Measurements from ENCODE around the gene GARIN3. TPM values are rescaled to one million over a fixed set of nuclear protein-coding genes. Genes with fewer than 3 reads are reported as not detected.
"Not testable (repeated sequence)": the region's sequence is repeated elsewhere in the genome, so short reads cannot be mapped to it uniquely, and the experiment has no call there.

The GARIN3 gene
- total RNA-seq: under 1 TPM in 1 of 2 experiments, not detected in 1; 0.13 TPM

DNA sequence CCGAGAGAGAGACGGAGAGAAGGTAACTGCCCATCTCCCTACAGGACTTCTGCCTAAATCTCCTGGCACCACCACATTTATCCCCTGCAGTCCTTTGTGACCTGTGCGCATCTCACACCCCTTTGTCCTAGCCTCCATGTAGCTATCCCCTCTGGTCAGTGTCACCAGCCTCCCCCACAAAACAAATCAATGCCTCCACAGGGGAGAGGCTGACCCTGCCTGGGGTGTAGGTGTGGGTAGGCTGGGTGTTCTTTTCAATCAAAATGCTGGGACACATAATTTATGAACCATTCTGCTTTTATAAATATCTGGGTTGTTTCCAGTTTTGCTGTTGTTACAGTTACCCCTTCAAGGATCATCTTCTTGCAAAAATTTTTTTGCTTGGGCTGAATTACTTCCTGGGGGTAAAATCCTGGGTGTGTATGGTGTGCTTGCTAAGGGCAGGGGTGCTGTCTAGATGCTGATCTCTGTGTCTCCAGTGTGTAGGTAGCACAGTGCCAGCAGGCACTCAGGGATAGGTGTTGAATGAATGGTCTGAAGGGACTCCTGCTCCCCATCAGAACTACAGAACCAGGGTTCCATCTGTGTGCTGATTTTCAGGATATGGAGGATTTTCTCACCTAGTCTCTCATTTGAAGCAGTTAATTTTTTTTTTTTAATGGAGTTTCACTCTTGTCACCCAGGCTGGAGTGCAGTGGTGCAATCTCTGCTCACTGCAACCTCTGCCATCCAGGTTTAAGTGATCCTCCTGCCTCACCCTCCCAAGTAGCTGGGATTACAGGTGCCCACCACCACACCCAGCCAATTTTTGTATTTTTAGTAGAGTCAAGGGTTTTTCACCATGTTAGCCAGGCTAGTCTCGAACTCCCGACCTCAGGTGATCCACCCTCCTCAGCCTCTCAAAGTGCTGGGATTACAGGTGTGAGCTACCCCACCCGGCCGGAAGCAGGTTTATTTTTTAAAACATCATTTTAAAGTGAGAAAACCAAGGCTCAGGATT, at the start of gene GARIN3:
TSS of gene GARIN3 (minus strand) at position 51 of the 1,000 bp plus-strand sequence. CDS start 96 bp downstream, outside the sequence.
- Mint-ChIP-seq H3K4me1 (peaks cover 66% of the 10 kb centered on the region), H3K36me3 (ENCODE audit: low read depth) (peaks cover 10% of the 10 kb centered on the region), H3K27me3 (no peaks in the 10 kb centered on the region), H3K9me3 (peaks cover 8% of the 10 kb centered on the region), H3K4me3 (peak within 1 kb of the TSS; percentile 46), H3K27ac (peak within 1 kb of the TSS; percentile 77)
- DNase-seq: peak; percentile 20
- ChIA-PET CTCF (interaction anchor here (1.0 to 2.2 kb wide), 6 partner anchors 9 to 146 kb away, joined by 4 to 13 read pairs (median 6); partner anchors contain the start of gene ITK), POLR2A (interaction anchor here (0.8 to 13.4 kb wide), 16 partner anchors 11 to 137 kb away, joined by 3 to 260 read pairs (median 4); partner anchors contain the start of genes ITK and MED7)

DNA sequence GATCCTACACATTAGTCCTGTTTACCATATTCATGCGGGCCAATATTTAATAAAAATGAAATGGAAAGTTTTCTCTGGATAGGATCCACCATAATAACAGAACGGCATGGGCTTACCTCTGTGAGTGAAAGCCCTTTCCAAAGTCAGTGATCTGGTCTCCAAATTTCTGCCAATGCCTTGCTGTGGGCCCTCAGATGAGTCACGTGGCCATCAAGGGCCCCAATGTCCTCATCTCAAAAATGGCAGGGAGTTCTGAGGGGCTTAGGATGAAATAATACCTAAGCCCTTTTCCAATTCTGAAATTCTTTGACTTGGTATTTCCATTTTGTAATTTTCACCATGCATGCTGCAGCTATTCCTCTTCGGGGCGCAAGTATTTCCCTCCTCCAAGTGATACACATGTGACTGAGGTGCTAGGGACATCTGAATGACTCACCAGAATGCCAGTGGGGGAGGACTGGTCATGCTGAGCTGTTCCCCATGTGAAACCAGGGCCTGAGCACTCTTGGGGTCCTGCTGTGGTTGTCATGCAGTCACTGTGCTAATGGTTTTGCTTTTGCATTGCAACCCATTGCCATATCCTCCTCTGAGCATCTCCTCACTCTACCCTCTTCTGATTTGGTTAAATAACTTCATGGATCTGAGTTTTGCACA, 49.6 kb upstream of the GARIN3 start:
- no peaks in the 10 kb centered on the region for H3K27me3 Mint-ChIP-seq

DNA sequence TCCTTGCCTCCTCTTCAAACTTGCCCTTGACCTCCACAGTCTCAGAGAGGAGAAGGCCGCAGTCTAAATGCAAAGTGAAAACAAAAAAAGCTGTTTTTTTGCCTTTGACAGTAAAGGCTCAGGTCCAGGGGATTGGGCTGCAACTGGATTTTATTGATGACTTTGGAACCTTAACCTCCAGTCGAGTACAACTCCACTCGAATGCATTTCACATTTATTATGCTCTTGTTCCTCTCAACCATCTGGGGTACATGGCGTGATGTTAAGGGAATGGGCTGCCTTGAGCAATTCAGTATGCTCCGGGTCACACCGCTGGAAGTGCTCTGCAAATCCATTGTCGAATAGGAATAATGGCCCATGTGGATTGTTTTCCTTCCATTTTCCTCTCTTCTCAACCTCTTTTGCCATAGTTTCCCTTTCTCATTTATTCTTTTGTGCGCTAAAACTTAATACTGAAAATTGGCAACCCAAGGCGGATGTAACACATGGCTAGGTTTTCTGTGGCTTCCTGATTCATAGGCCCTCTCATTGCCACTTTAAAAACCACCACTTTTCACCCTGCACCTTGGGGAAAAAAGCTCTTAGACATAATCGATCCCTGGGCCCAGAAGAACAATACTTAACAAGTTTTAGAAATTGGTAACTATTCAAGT, 48.9 kb upstream of the GARIN3 start:
- H3K27ac Mint-ChIP-seq: peak overlapping the region; percentile 90
- ChIA-PET CTCF (interaction anchor here (1.0 to 3.8 kb wide), 8 partner anchors 11 to 65 kb away, joined by 3 to 18 read pairs (median 5); no protein-coding TSS in a partner anchor), POLR2A (interaction anchor here (1.0 to 9.6 kb wide), 17 partner anchors 10 to 190 kb away, joined by 3 to 301 read pairs (median 30); partner anchors contain the start of genes CYFIP2, ITK and MED7)
- H3K4me1 Mint-ChIP-seq: peaks cover 96% of the 10 kb centered on the region
- peak; percentile 56 for DNase-seq
- peaks cover 97% of the 10 kb centered on the region for H3K36me3 Mint-ChIP-seq (ENCODE audit: low read depth)
- no peaks in the 10 kb centered on the region for H3K9me3 Mint-ChIP-seq
- H3K4me3 Mint-ChIP-seq: peak overlapping the region; percentile 70
- H3K27me3 Mint-ChIP-seq: no peaks in the 10 kb centered on the region

More for the DNA sequence above, 49.6 kb upstream of the GARIN3 start:
- no peak for DNase-seq
- ChIA-PET CTCF (interaction anchor here (1.0 to 3.8 kb wide), 9 partner anchors 9 to 66 kb away, joined by 3 to 18 read pairs (median 6); no protein-coding TSS in a partner anchor), POLR2A (interaction anchor here (1.0 to 9.6 kb wide), 17 partner anchors 10 to 190 kb away, joined by 3 to 301 read pairs (median 30); partner anchors contain the start of genes CYFIP2, ITK and MED7)
- peaks cover 99% of the 10 kb centered on the region for H3K36me3 Mint-ChIP-seq (ENCODE audit: low read depth)
- H3K27ac Mint-ChIP-seq: peak overlapping the region; percentile 90
- H3K4me1 Mint-ChIP-seq: peaks cover 98% of the 10 kb centered on the region
- H3K9me3 Mint-ChIP-seq: no peaks in the 10 kb centered on the region
- peak overlapping the region; percentile 70 for H3K4me3 Mint-ChIP-seq

GRCh38 chr5:157214415-157214814, 48.4 kb upstream of the GARIN3 start:
- H3K27me3 Mint-ChIP-seq: no peaks in the 10 kb centered on the region
- CTCF ChIA-PET: interaction anchor here (1.1 to 3.8 kb wide), 6 partner anchors 10 to 65 kb away, joined by 3 to 18 read pairs (median 6); no protein-coding TSS in a partner anchor
- H3K27ac Mint-ChIP-seq: peak overlapping the region; percentile 90
- H3K36me3 Mint-ChIP-seq (ENCODE audit: low read depth): peaks cover 97% of the 10 kb centered on the region
- no peak for DNase-seq
- H3K4me1 Mint-ChIP-seq: peaks cover 96% of the 10 kb centered on the region
- peak overlapping the region; percentile 70 for H3K4me3 Mint-ChIP-seq
- POLR2A ChIA-PET: interaction anchor here (1.3 to 9.6 kb wide), 12 partner anchors 9 to 189 kb away, joined by 3 to 301 read pairs (median 33); partner anchors contain the start of genes CYFIP2, ITK and MED7
- H3K9me3 Mint-ChIP-seq: no peaks in the 10 kb centered on the region

DNA sequence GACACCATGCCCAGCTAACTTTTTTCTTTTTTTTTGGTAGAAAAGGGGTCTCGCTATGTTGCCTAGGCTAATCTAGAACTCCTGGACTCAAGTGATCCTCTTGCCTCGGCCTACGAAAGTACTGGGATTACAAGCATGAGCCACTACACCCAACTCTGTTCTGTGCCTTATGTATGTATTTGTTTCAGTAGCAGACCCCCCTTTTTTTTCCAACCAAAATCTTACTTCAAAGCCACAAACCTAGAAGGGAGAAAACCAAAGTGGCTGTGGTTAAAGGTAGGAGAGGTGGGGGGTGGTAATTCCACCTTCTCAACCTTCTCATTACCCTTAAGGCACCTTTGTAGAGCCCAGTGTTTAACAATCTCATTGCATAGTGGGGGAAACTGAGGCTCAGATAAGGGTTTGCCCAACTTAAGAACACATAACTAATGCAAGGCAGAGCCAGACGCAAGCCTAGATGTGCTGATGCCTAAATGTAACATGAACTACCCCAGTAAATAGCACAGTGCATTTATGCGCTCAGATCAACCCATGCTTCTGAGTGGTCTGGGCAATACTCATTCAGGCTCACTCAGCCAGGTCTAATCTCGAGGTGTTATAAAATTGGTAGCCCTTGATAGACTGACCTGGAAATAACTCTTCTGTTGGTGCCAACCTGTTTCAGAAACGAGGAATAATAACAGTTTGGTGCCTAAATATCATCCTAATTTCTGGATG, 47.6 kb upstream of the GARIN3 start:
- POLR2A ChIA-PET: interaction anchor here (4.9 to 9.6 kb wide), 8 partner anchors 8 to 71 kb away, joined by 30 to 301 read pairs (median 44); partner anchors contain the start of genes CYFIP2, ITK and MED7
- Mint-ChIP-seq H3K4me1 (peaks cover 96% of the 10 kb centered on the region), H3K4me3 (no peak overlapping the region), H3K27ac (peak overlapping the region; percentile 90), H3K27me3 (no peaks in the 10 kb centered on the region), H3K9me3 (no peaks in the 10 kb centered on the region), H3K36me3 (ENCODE audit: low read depth) (peaks cover 97% of the 10 kb centered on the region)
- CTCF ChIA-PET: interaction anchor here (1.1 to 2.1 kb wide), 3 partner anchors 10 to 45 kb away, joined by 3 to 8 read pairs (median 6); no protein-coding TSS in a partner anchor
- no peak for DNase-seq

DNA sequence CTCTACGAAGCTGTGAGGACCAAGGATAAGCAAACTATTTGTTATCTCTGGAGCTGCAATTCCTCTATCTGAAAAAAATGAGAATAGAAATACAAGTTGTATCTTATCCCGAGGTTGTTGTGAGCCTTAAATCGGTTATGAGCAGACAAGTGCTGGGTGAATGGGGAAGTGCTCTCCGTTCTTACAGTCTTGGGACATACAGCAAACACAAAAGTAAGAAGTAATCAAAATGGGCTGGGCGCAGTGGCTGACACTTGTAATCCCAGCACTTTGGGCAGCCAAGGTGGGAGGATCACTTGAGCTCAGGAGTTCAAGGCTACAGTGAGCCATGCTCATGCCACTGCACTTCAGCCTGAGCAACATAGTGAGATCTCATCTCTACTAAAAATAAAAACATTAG, 46.2 kb upstream of the GARIN3 start:
- POLR2A ChIA-PET: interaction anchor here (0.6 to 9.6 kb wide), 5 partner anchors 7 to 102 kb away, joined by 3 to 301 read pairs (median 5); partner anchors contain the start of gene ITK
- no peaks in the 10 kb centered on the region for H3K9me3 Mint-ChIP-seq
- DNase-seq: no peak
- peaks cover 95% of the 10 kb centered on the region for H3K4me1 Mint-ChIP-seq
- H3K27ac Mint-ChIP-seq: peak overlapping the region; percentile 76
- H3K36me3 Mint-ChIP-seq (ENCODE audit: low read depth): peaks cover 97% of the 10 kb centered on the region
- CTCF ChIA-PET: interaction anchor here (0.8 kb wide), 1 partner anchor 41 kb away, joined by 3 read pairs; no protein-coding TSS in a partner anchor
- H3K27me3 Mint-ChIP-seq: no peaks in the 10 kb centered on the region
- H3K4me3 Mint-ChIP-seq: no peak overlapping the region

DNA sequence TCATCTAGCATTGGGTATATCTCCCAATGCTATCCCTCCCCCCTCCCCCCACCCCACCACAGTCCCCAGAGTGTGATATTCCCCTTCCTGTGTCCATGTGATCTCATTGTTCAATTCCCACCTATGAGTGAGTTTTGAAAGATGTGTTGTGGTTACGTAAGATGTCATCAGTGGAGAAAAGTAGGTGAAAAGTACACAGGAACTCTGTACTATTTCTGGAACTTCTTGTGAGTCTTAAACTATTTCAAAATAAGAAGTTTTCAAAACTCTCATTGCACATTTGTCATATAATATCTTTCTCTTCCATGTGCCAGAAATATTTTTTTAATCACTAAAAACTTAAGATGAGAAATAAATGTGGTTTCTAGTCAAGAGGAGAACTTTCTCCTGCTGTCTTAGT, 44.6 kb upstream of the GARIN3 start:
- H3K36me3 Mint-ChIP-seq (ENCODE audit: low read depth): peaks cover 97% of the 10 kb centered on the region
- H3K9me3 Mint-ChIP-seq, CTCF ChIA-PET, H3K27me3 Mint-ChIP-seq, DNase-seq, H3K4me3 Mint-ChIP-seq: not testable (repeated sequence)
- POLR2A ChIA-PET: interaction anchor here (9.6 kb wide), 1 partner anchor 24 kb away, joined by 301 read pairs; the partner anchor contains the start of gene ITK
- peaks cover 92% of the 10 kb centered on the region for H3K4me1 Mint-ChIP-seq
- peak overlapping the region; percentile 48 for H3K27ac Mint-ChIP-seq

GRCh38 chr5:157205708-157206107, 39.6 kb upstream of the GARIN3 start:
- peaks cover 82% of the 10 kb centered on the region for H3K36me3 Mint-ChIP-seq (ENCODE audit: low read depth)
- H3K27me3 Mint-ChIP-seq: no peaks in the 10 kb centered on the region
- POLR2A ChIA-PET: interaction anchor here (1.1 to 7.1 kb wide), 8 partner anchors 9 to 63 kb away, joined by 3 to 99 read pairs (median 8); partner anchors contain the start of genes ITK and MED7
- CTCF ChIA-PET: no interaction called here
- H3K27ac Mint-ChIP-seq: no peak overlapping the region
- H3K9me3 Mint-ChIP-seq: no peaks in the 10 kb centered on the region
- peaks cover 85% of the 10 kb centered on the region for H3K4me1 Mint-ChIP-seq
- DNase-seq: no peak
- no peak overlapping the region for H3K4me3 Mint-ChIP-seq

- Mint-ChIP-seq H3K9me3 (no peaks in the 10 kb centered on the region), H3K27me3 (no peaks in the 10 kb centered on the region), H3K36me3 (ENCODE audit: low read depth) (peaks cover 84% of the 10 kb centered on the region), H3K4me3 (no peak overlapping the region), H3K27ac (peak overlapping the region; percentile 68), H3K4me1 (peaks cover 87% of the 10 kb centered on the region)
- CTCF ChIA-PET: interaction anchor here (0.6 to 1.9 kb wide), 3 partner anchors 10 to 599 kb away, joined by 3 to 8 read pairs (median 3); no protein-coding TSS in a partner anchor
- no peak for DNase-seq
- POLR2A ChIA-PET: interaction anchor here (0.7 to 7.1 kb wide), 17 partner anchors 8 to 68 kb away, joined by 3 to 99 read pairs (median 5); partner anchors contain the start of genes ITK and MED7
Measured at GRCh38 chr5:157204765-157205164, 38.7 kb upstream of the GARIN3 start.

GRCh38 chr5:157203417-157203816, 37.4 kb upstream of the GARIN3 start:
- Mint-ChIP-seq H3K4me3 (peak overlapping the region; percentile 16), H3K4me1 (peaks cover 89% of the 10 kb centered on the region), H3K36me3 (ENCODE audit: low read depth) (peaks cover 83% of the 10 kb centered on the region), H3K27ac (peak overlapping the region; percentile 71), H3K9me3 (no peaks in the 10 kb centered on the region), H3K27me3 (no peaks in the 10 kb centered on the region)
- CTCF ChIA-PET: interaction anchor here (0.9 to 1.9 kb wide), 4 partner anchors 11 to 27 kb away, joined by 3 to 8 read pairs (median 3); no protein-coding TSS in a partner anchor
- POLR2A ChIA-PET: interaction anchor here (0.9 to 7.1 kb wide), 12 partner anchors 12 to 70 kb away, joined by 3 to 99 read pairs (median 8); partner anchors contain the start of genes CYFIP2, ITK and MED7
- no peak for DNase-seq

DNA sequence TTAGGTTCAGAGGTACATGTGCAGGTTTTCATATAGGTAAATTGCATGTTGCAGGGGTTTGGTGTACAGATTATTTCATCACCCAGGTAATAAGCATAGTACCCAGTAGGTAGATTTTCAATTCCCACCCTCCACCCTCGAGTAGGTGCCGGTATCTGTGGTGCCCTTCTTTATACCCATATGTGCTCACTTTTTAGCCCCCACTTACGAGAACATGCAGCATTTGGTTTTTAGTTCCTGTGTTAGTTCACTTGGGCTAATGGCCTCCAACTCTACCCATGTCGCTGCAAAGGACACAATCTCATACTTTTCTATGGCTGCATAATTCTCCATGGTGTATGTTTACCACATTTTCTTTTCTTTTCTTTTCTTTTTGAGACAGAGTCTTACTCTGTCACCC, 35.8 kb upstream of the GARIN3 start:
- DNase-seq: no peak

More for the DNA sequence above, 35.8 kb upstream of the GARIN3 start:
- Mint-ChIP-seq H3K9me3 (no peaks in the 10 kb centered on the region), H3K4me3 (peak overlapping the region; percentile 31), H3K27me3 (no peaks in the 10 kb centered on the region), H3K36me3 (ENCODE audit: low read depth) (peaks cover 79% of the 10 kb centered on the region), H3K27ac (peak overlapping the region; percentile 48), H3K4me1 (peaks cover 90% of the 10 kb centered on the region)
- ChIA-PET CTCF (no interaction called here), POLR2A (interaction anchor here (1.2 to 7.1 kb wide), 2 partner anchors 10 to 14 kb away, joined by 3 to 99 read pairs; no protein-coding TSS in a partner anchor)
